NOMO-1 (cell line): Measurements from ENCODE around the gene GSTA1.
"Not testable (repeated sequence)": the region's sequence is repeated elsewhere in the genome, so short reads cannot be mapped to it uniquely, and the experiment has no call there.

Experiments
- DNase-seq, 2 experiments: peaks; one replicate each; lab custom pipeline; 2025; ENCODE audit not compliant: unreplicated experiment in 2 of 2; lab: John Stamatoyannopoulos, UW

The GSTA1 gene

GRCh38 chr6:52760105-52760765, 43.4 kb downstream of the GSTA1 start:
- DNase-seq: peak; percentile 11 to 75

GRCh38 chr6:52759085-52759484, 44.5 kb downstream of the GSTA1 start:
- DNase-seq: no peak

- DNase-seq: not testable (repeated sequence)
These were observed 45.8 kb downstream of the GSTA1 start for GRCh38 chr6:52757651-52758338.

GRCh38 chr6:52754443-52754842, 49.2 kb downstream of the GSTA1 start:
- no peak for DNase-seq

GRCh38 chr6:52753137-52753536, 50.5 kb downstream of the GSTA1 start:
- not testable (repeated sequence) for DNase-seq

GRCh38 chr6:52752310-52752709, 51.3 kb downstream of the GSTA1 start:
- DNase-seq: no peak

GRCh38 chr6:52749556-52750152, 54.0 kb downstream of the GSTA1 start:
- no peak for DNase-seq

GRCh38 chr6:52747301-52747700, 56.3 kb downstream of the GSTA1 start:
- not testable (repeated sequence) for DNase-seq

- DNase-seq: no peak
These were observed 57.4 kb downstream of the GSTA1 start for GRCh38 chr6:52746213-52746612.

- DNase-seq: no peak
These were observed 57.8 kb downstream of the GSTA1 start for GRCh38 chr6:52745764-52746201.

GRCh38 chr6:52741872-52742271, 61.7 kb downstream of the GSTA1 start:
- no peak for DNase-seq
